Stimulated activated CD8-positive, alpha-beta memory T cell treated with anti-CD3 and anti-CD28 coated beads, Interleukin-12 subunit alpha, Interleukin-12 subunit beta, amount 100 ng/mL, for 1 hour (primary cell): ENCODE data around the gene CEP250.
"Not testable (repeated sequence)": the region's sequence is repeated elsewhere in the genome, so short reads cannot be mapped to it uniquely, and the experiment has no call there.

Experiments used
- DNase-seq: peaks from one replicate; pipeline ENCODE4 v3.0.0-alpha.2; 2020; ENCODE audit warnings: low read depth

CEP250 gene

GRCh38 chr20:35457539-35457938, 2.1 kb downstream of the CEP250 start:
- DNase-seq: not testable (repeated sequence)

GRCh38 chr20:35458388-35458787, 3.0 kb downstream of the CEP250 start:
- no peak for DNase-seq

DNA sequence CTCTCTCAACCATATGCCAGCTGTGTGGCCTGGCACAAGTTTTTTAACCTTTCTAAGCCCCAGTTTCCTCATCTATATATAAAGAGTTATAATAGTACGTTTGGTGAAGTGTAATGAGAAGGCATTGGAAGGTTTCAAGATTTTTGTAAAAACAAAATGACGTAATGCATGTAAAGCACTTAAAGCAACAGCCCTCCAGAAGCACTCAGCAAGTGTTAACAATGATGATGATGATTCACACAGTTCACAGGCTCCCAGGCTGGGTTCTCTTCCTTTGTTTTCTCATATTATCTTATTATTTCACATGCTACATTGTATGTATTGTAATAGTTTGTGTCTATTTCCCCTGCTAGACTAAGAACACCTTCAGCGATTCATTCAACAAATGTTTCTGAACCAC, 6.2 kb downstream of the CEP250 start:
- no peak for DNase-seq

DNA sequence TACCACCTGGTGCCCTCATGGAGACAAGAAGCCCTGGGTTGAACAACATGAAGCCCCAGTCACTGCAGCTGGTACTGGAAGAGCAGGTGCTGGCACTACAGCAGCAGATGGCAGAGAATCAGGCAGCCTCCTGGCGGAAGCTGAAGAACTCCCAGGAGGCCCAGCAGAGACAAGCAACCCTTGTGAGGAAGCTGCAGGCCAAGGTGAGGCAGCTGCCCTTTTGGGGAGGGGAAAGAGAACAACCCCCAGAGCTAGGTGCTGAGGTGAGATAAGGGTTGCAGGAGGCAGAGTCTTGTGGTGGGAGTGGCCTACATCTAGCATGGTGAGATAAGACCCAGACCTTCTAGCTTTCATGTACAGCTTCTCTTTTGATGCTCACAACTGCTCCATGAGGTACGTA, 7.0 kb downstream of the CEP250 start:
- no peak for DNase-seq

DNA sequence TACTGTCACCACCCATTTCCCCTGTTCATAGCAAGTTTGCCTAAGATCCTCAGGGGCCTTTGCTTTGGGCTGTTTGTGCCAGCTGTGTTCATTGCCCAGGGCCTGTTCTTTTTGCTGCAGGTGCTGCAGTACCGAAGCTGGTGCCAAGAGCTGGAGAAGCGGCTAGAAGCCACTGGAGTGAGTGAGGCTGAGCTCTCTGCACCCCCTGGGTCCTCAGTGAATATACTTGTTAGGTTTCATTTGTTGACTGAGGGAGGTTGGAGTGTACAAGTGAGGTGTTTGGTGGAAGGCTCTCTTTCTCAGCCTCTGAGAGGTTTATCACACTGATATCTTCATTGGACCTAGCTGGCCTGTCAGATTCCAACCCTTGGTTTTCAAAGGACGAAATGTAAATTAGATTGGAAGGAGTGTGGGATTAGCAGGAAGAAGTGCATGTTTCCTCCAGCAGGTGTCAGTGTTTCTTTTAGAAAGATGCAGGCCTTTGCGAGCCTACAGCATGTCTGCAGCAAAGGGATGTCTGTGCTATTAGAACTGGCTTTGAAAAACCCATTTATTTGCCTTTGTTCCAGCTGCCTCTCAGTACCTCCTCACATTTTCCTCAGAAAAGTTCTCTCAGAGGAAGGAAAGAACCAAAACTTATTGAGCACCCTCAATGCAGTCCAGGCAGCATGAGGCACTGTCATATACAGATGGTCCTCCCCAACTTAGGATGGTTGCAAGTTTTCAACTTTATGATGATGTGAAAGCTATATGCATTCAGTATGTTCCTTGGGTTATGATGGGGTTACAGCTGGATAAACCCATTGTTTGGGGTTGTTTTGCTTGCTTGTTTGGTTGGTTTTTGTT, 8.3 kb downstream of the CEP250 start:
- DNase-seq: peak; percentile 44

GRCh38 chr20:35465976-35466375, 10.6 kb downstream of the CEP250 start:
- no peak for DNase-seq

DNA sequence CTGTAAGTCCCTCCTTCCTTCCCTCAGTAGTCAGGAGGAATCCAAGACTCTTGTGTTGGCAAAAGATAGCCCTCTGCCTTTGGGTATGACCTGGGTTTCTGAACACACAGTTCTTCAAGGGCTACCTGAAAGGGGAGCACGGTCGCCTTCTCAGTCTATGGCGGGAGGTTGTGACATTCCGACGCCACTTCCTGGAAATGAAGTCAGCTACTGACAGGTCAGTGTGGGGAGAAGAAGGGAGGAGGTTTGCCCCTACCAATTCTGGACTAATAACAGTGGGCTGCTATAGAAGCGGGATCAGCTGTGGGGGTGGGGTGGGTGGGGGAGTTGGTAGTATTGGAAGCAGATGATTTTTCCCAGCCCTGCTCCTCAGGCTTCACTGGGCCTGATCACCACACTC, 11.5 kb downstream of the CEP250 start:
- DNase-seq: no peak

DNA sequence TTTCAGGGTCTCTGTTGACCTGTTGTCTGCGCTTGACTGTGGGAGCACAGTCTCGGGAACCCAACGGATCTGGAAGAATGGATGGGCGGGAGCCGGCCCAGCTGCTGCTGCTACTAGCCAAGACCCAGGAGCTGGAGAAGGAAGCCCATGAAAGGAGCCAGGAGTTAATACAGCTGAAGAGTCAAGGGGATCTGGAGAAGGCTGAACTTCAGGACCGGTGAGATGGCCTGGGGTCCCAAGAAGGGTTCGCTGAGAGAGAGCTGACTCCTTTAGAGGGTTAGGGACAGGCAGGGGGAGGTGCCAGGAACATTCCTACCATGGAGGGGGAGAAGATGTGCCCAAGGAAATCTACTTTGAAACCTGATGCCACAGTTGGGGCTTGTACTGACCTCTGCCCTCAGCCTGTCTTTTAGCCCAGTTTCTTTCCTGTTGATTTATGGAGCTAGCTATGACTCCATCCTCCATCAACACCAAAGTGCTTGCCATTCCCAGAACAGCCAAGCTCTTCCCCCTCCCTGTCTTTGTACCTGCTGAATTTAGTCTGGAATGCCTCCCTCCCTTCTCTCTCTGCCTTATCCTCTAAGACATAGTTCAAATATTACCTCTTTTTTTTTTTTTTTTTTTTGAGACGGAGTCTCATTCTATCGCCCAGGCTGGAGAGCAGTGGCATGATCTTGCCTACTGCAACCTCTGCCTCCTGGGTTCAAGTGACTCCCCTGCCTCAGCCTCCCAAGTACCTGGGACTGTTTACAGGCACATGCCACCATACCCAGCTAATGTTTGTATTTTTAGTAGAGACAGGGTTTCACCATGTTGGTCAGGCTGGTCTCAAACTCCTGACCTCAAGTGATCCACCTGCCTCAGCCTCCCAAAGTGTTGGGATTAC, 12.2 kb downstream of the CEP250 start:
- DNase-seq: no peak

- no peak for DNase-seq
These were observed 13.4 kb downstream of the CEP250 start for GRCh38 chr20:35468671-35469334.

- DNase-seq: no peak
These were observed 16.8 kb downstream of the CEP250 start for GRCh38 chr20:35472209-35472608.

GRCh38 chr20:35473684-35474083, 18.3 kb downstream of the CEP250 start:
- no peak for DNase-seq

DNA sequence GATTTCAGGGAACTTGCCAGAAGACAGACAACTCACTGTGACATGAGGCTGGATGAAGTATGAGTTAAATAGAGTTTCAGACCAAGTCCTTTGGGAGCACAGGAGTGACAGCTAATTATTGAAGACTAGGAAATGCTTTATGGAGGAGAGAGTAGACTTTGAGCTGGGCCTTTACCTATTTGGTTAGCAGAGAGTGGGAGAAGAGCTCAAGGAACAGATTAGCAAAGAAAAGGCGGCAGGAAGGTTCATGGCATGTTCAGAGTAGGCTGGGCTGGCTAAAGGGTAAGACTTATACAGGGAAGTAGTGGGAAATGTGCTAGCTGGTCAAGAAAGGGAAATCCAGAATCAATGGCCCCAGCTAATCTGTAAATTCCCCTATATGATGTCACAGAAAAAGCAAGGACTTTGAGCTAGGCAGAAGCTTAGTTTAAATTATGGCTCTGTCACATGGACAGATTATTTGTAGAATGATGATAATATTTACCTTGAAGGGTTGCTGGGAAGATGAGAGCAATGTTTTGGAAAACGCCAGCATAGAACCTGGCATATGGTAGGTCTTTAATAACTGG, 19.0 kb downstream of the CEP250 start:
- no peak for DNase-seq

- DNase-seq: no peak
These were observed 20.9 kb downstream of the CEP250 start for GRCh38 chr20:35476288-35476687.

GRCh38 chr20:35478804-35479472, 23.5 kb downstream of the CEP250 start:
- no peak for DNase-seq

DNA sequence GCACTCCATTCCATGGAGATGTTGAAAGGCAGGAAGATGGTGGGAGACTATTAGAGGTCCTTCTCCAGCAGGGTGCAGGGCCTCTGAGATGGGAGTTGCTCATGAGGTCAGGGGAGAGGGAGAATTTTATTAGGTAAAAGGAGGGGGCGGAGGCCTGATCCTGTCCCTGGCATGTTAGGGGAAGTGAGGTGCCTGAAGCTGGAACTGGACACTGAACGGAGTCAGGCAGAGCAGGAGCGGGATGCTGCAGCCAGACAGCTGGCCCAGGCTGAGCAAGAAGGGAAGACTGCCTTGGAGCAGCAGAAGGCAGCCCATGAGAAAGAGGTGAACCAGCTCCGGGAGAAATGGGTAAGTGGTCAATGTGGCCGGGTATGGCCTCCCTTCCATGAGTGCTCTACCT, 24.4 kb downstream of the CEP250 start:
- DNase-seq: no peak

GRCh38 chr20:35487479-35487878, 32.1 kb downstream of the CEP250 start:
- no peak for DNase-seq

DNA sequence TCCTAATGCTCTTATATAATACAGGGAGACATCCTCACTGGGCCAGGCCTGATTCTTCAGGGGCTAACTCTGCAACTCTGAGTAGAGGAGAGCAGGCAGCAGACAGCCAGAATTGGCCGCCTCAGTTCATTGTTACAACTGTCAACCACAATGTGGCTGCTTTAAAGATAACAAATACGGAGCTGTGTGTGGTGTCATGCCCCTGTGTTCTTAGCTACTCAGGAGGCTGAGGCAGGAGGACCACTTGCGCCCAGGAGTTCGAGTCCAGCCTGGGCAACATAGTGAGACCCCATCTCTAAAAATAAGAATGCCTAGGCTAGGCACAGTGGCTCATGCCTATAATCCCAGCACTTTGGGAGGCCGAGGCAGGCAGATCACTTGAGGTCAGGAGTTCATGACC, 34.3 kb downstream of the CEP250 start:
- no peak for DNase-seq

GRCh38 chr20:35490736-35491181, 35.4 kb downstream of the CEP250 start:
- DNase-seq: peak; percentile 49

DNA sequence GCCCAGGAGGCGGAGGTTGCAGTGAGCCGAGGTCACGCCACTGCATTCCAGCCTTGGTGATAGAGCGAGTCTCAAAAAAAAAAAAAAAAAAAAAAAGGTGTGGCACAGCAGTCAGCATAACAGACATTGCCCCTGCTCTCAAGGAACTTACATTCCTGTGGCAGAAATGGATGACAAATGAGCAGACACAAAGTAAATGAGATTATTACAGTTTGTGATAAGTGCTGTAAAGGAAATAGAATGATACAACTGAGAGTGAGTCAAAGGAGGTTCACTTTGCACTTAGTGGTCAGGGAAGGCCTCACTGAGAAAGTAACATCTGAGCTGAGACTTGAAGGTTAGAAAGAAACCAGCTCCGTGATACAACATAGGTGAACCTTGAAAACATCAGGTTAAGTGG, 36.4 kb downstream of the CEP250 start:
- no peak for DNase-seq

- no peak for DNase-seq
These were observed 37.0 kb downstream of the CEP250 start for GRCh38 chr20:35492352-35492751.

GRCh38 chr20:35496481-35496880, 41.1 kb downstream of the CEP250 start:
- DNase-seq: no peak

DNA sequence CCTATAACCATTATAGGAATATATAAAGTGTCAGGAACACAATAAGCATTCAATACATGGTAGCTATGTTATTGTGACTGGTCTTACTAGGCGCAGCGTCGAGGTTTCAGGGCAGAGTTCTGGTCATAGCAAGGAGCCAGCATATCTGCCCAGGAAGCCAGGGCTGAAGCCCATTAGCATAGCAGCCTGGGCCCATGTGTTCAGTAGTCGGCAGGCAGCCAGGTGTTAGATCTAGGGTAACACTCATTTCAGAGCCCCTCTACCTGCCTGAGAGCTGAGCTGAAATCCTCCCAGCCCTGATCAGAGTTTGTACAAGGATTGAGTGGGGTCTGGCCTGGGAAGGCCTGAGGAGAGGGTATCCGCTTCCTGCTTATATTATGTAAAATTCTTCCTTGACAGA, 41.9 kb downstream of the CEP250 start:
- DNase-seq: no peak
